ENCODE data around the gene BST2.

- no peak for TF ChIP-seq CTCF (IDR thresholded peaks at IDR 0.05)
- TF ChIP-seq POLR2A (IDR thresholded peaks at IDR 0.05), result no peak
Measured at GRCh38 chr19:17391371-17392151, 13.9 kb downstream of the BST2 start.
